RWPE2 (cell line): ENCODE data around the gene UFSP2.

Experiments used
- ATAC-seq: fragments of 200-7000 bp; cut with Tn5 transposase; 3 replicates; pipeline ENCODE4 v1.9.1; 2021; ENCODE audit warnings: low read depth
- DNase-seq: peaks from one replicate; pipeline ENCODE4 v3.0.0-alpha.2; 2020; ENCODE audit warnings: low spot score
- H3K27ac ChIP-seq: fragments of 450-650 bp; 2 replicates; pipeline ENCODE4 v1.5.1; 2017; ENCODE audit warnings: mild to moderate bottlenecking; ENCODE audit not compliant: poor library complexity, severe bottlenecking
- H3K27me3 ChIP-seq: fragments of 250-450 bp; sonication (Bioruptor Pico); 2 replicates; pipeline ENCODE4 v1.5.1; 2021; ENCODE audit warnings: mild to moderate bottlenecking, moderate library complexity; ENCODE audit not compliant: insufficient read depth, poor library complexity, severe bottlenecking
- H3K36me3 ChIP-seq: fragments of 250-450 bp; sonication (Bioruptor Pico); 2 replicates; pipeline ENCODE4 v1.5.1; 2020; ENCODE audit warnings: low read depth, mild to moderate bottlenecking, moderate library complexity
- H3K4me1 ChIP-seq: fragments of 250-450 bp; sonication (Bioruptor Pico); 2 replicates; pipeline ENCODE4 v1.5.1; 2021; ENCODE audit warnings: mild to moderate bottlenecking, moderate library complexity; ENCODE audit not compliant: insufficient read depth, poor library complexity, severe bottlenecking
- H3K4me3 ChIP-seq: fragments of 250-450 bp; sonication (Bioruptor Pico); 2 replicates; pipeline ENCODE4 v1.5.1; 2021; ENCODE audit warnings: mild to moderate bottlenecking, moderate library complexity; ENCODE audit not compliant: severe bottlenecking
- H3K9me3 ChIP-seq: fragments of 250-450 bp; sonication (Bioruptor Pico); 2 replicates; pipeline ENCODE4 v1.5.1; 2021; ENCODE audit warnings: mild to moderate bottlenecking, moderate library complexity; ENCODE audit not compliant: severe bottlenecking
- CTCF ChIP-seq: fragments of 450-650 bp; IDR thresholded peaks from one replicate; pipeline ENCODE4 v1.5.1; 2017; ENCODE audit warnings: mild to moderate bottlenecking, moderate library complexity; ENCODE audit not compliant: poor library complexity, severe bottlenecking

The UFSP2 gene

GRCh38 chr4:185352741-185353140 lies 73.0 kb downstream of the UFSP2 start:
- H3K27me3 ChIP-seq = no peaks in the 10 kb centered on the region
- no peaks in the 10 kb centered on the region for H3K4me1 ChIP-seq
- H3K27ac ChIP-seq = no peak overlapping the region
- H3K4me3 ChIP-seq = no peak overlapping the region
- no peaks in the 10 kb centered on the region for H3K36me3 ChIP-seq
- TF ChIP-seq CTCF = no peak
- ATAC-seq = no peak
- H3K9me3 ChIP-seq = no peaks in the 10 kb centered on the region
- DNase-seq = no peak

- Histone ChIP-seq H3K4me1 (no peaks in the 10 kb centered on the region), H3K27ac (no peak overlapping the region), H3K36me3 (no peaks in the 10 kb centered on the region), H3K4me3 (no peak overlapping the region), H3K27me3 (no peaks in the 10 kb centered on the region), H3K9me3 (no peaks in the 10 kb centered on the region)
- DNase-seq = no peak
- no peak for TF ChIP-seq CTCF
- no peak for ATAC-seq
Measured at GRCh38 chr4:185352202-185352601, 73.6 kb downstream of the UFSP2 start.

GRCh38 chr4:185351691-185352090 lies 74.1 kb downstream of the UFSP2 start:
- no peak overlapping the region for H3K4me3 ChIP-seq
- no peaks in the 10 kb centered on the region for H3K27me3 ChIP-seq
- H3K9me3 ChIP-seq = no peaks in the 10 kb centered on the region
- no peak for TF ChIP-seq CTCF
- DNase-seq (no peak), ATAC-seq (no peak)
- H3K27ac ChIP-seq = no peak overlapping the region
- no peaks in the 10 kb centered on the region; the same call in 1 of the 2 replicates for H3K36me3 ChIP-seq
- H3K4me1 ChIP-seq = no peaks in the 10 kb centered on the region
